Measurements from ENCODE around the gene SETD3.

DNA sequence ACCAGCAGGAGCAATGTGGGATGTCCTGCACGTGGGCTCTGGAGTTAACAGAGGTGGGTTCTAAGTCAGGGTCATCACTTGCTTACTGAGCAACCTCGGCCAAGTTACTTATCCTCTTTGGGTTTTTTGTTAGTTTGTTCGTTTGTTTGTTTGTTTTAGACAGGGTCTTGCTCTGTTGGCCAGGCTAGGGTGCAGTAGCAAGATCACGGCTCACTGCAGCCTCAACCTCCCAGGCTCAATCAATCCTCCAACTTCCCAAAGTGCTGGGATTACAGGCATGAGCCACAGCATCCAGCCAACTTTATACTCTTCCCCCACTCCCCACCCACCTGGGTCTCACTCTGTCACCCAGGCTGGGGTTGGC lies 78.4 kb downstream of the SETD3 start:
- TF ChIP-seq, protein P1, sequence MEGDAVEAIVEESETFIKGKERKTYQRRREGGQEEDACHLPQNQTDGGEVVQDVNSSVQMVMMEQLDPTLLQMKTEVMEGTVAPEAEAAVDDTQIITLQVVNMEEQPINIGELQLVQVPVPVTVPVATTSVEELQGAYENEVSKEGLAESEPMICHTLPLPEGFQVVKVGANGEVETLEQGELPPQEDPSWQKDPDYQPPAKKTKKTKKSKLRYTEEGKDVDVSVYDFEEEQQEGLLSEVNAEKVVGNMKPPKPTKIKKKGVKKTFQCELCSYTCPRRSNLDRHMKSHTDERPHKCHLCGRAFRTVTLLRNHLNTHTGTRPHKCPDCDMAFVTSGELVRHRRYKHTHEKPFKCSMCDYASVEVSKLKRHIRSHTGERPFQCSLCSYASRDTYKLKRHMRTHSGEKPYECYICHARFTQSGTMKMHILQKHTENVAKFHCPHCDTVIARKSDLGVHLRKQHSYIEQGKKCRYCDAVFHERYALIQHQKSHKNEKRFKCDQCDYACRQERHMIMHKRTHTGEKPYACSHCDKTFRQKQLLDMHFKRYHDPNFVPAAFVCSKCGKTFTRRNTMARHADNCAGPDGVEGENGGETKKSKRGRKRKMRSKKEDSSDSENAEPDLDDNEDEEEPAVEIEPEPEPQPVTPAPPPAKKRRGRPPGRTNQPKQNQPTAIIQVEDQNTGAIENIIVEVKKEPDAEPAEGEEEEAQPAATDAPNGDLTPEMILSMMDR (IDR thresholded peaks at IDR 0.05): no peak
- no peak for TF ChIP-seq EP300 (IDR thresholded peaks at IDR 0.05)
- TF ChIP-seq POLR2AphosphoS5 (IDR thresholded peaks at IDR 0.05): no peak
- no peak for TF ChIP-seq POLR2A (IDR thresholded peaks at IDR 0.05)

Data from stomach (tissue), 4 donors.